ENCODE results near the gene USH2A.

The USH2A gene

GRCh38 chr1:215905493-215906115 is 517.6 kb downstream of the USH2A start:
- no peak for DNase-seq

GRCh38 chr1:215900684-215901083 is 522.6 kb downstream of the USH2A start:
- DNase-seq: no peak

- DNase-seq: no peak
Measured at GRCh38 chr1:215899901-215900300, 523.3 kb downstream of the USH2A start.

GRCh38 chr1:215895893-215896292 is 527.4 kb downstream of the USH2A start:
- no peak for DNase-seq

GRCh38 chr1:215895276-215895675 is 528.0 kb downstream of the USH2A start:
- DNase-seq: no peak

GRCh38 chr1:215894617-215895016 is 528.6 kb downstream of the USH2A start:
- DNase-seq: no peak

- no peak for DNase-seq
Measured at GRCh38 chr1:215891266-215892057, 531.8 kb downstream of the USH2A start.

GRCh38 chr1:215890438-215890837 is 532.8 kb downstream of the USH2A start:
- DNase-seq: no peak

- DNase-seq: no peak
Measured at GRCh38 chr1:215889871-215890270, 533.4 kb downstream of the USH2A start.

GRCh38 chr1:215888159-215888558 is 535.1 kb downstream of the USH2A start:
- DNase-seq: no peak

- no peak for DNase-seq
Measured at GRCh38 chr1:215887627-215888026, 535.6 kb downstream of the USH2A start.

- DNase-seq: no peak
Measured at GRCh38 chr1:215883004-215883403, 540.2 kb downstream of the USH2A start.

GRCh38 chr1:215878843-215879242 is 544.4 kb downstream of the USH2A start:
- no peak for DNase-seq

GRCh38 chr1:215878128-215878527 is 545.1 kb downstream of the USH2A start:
- no peak for DNase-seq

- DNase-seq: no peak
Measured at GRCh38 chr1:215877452-215877951, 545.7 kb downstream of the USH2A start.

GRCh38 chr1:215875712-215876111 is 547.5 kb downstream of the USH2A start:
- DNase-seq: no peak

GRCh38 chr1:215875236-215875635 is 548.0 kb downstream of the USH2A start:
- DNase-seq: no peak

- no peak for DNase-seq
Measured at GRCh38 chr1:215872658-215873057, 550.6 kb downstream of the USH2A start.

- no peak for DNase-seq
Measured at GRCh38 chr1:215868500-215868899, 554.7 kb downstream of the USH2A start.

- DNase-seq: no peak
Measured at GRCh38 chr1:215865060-215865459, 558.2 kb downstream of the USH2A start.

GRCh38 chr1:215863796-215864195 is 559.5 kb downstream of the USH2A start:
- no peak for DNase-seq

GRCh38 chr1:215860833-215861232 is 562.4 kb downstream of the USH2A start:
- no peak for DNase-seq

GRCh38 chr1:215857317-215857716 is 565.9 kb downstream of the USH2A start:
- DNase-seq: no peak

- no peak for DNase-seq
Measured at GRCh38 chr1:215845234-215845891, 577.9 kb downstream of the USH2A start.
